ENCODE measurements around the gene KNCN.

Gene KNCN

DNA sequence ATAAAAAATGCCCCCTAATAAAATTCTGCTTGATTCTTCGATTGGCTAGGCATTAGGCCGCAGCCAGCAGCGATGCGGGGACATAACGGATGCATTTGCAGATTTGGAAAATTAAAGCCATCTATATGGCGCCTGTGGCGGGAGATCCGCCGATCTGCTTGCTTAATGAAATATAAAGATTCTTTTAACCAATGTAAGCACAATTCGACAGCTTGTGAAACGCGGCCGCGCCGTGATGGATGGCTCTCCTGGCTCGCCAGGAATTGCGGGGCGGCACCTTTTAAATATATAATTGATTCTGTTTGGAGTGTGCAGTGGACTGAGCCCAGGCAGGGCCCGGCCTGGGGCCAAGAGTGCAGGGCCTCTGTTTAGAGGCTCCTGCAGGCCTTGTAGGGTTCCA, 53.8 kb downstream of the KNCN start:
- no peak for DNase-seq (ENCODE audit: low spot score)

DNA sequence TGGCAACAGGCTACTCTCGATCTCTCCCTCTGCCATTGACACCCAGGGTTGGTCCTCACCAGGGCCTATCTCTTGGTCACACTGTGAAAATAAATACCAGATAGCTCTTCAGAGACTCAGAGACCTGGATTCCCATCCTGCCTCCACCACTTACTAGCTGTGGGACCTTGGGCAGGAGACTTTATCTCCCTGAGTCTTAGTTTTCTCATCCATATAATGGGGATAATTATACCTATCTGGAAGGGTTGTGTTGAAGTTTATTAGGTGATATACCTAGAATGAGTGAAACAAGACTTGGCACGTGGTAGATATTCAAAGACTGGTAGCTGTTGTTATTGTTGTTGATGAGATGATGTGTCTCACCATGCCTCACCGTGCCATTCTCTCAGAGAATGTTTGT, 54.4 kb downstream of the KNCN start:
- DNase-seq (ENCODE audit: low spot score) = no peak

DNA sequence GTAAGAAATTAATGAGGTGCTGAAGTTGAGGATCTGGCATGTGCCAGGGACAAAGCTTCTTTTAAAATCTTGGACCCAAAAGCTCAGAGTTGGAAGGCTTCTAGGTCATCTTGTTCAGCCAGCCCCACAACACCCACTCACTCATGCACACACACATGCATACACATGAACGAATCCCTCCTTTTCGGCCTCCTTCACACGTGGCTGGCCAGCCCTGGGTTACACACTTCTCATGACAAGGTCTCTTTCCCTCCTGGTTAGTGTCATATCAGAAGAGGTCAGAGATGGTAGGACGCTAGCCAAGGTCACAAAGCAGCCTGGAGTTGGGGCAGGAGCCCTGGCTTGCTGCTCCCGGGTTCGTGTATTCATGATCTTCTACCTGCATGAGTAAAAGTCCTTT, 54.9 kb downstream of the KNCN start:
- no peak for DNase-seq (ENCODE audit: low spot score)

- DNase-seq (ENCODE audit: low spot score) = no peak
Measured at GRCh38 chr1:46495778-46496177, 55.7 kb downstream of the KNCN start.
